ENCODE data around the gene ADISSP.

ADISSP gene

GRCh38 chr20:3787324-3788014, 19.9 kb upstream of the ADISSP start:
- Mint-ChIP-seq H3K4me1 (peaks cover 49% of the 10 kb centered on the region), H3K9me3 (no peaks in the 10 kb centered on the region), H3K4me3 (peak overlapping the region; percentile 44 to 69), H3K27ac (no peak overlapping the region), H3K27me3 (no peaks in the 10 kb centered on the region)
- ATAC-seq, result no peak
- no peak for DNase-seq

DNA sequence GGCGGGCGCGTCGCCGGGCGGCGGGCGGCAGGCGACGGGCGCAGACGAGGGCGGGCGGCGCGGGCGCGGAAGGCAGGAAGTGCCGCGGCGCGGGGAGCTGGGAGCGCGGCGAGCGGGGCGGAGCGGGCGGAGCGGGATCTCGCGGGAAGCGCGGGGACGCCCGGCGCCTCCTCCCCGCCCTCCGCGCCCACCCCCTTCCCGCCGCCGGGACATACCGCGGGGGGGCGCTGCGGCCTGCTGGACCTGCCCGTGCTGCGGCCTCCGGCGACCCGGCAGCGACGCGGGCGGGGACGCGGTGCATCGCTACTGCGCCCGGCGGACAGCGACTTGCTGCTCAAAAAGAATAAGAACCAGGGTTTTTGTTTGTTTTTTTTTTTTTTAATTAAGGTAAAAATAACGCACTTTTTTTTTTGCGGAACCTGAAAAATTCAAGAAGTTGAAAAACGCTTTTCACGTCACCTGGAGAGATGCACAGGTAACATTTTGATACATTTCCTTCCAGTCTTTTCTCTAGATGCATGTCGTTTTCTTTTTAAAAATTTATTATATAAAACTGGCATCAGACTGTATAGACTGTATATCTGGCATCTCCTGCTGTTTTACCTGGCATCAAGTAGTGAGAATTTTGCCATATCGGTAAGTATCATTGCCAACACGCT, 19.2 kb upstream of the ADISSP start, which contains the start of gene CENPB:
TSS of gene CENPB (minus strand) at position 76 of the 659 bp plus-strand sequence. CDS start 257 bp downstream, outside the sequence.
- peaks cover 56% of the 10 kb centered on the region for H3K4me1 Mint-ChIP-seq
- peak within 1 kb of the TSS; percentile 78 to 83 for H3K4me3 Mint-ChIP-seq
- ATAC-seq (peak; percentile 91), DNase-seq (peak; percentile 92 to 94)
- H3K27me3 Mint-ChIP-seq, result no peaks in the 10 kb centered on the region
- no peaks in the 10 kb centered on the region for H3K9me3 Mint-ChIP-seq
- H3K27ac Mint-ChIP-seq, result peak within 1 kb of the TSS; percentile 54 to 55

DNA sequence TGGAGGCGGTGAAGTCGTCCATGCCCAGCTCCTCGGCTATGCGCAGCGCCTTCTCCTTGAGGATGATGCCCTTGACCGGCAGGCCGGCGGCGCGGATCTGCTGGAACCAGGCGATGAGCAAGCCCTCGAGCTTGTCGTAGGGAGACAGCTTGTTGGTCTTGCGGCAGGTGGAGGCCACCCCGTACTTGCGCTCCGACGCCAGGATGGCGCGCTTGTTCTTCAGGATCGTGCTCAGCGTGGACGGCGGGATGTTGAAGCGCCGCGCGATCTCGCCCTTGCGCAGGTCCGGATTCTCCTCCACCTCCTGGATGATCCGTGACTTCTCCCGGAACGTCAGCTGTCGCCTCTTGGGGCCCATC, 18.6 kb upstream of the ADISSP start:
- H3K27me3 Mint-ChIP-seq, result no peaks in the 10 kb centered on the region
- H3K27ac Mint-ChIP-seq, result peak overlapping the region in 1 of 2 donors; percentile 54
- DNase-seq (peak in 1 of 2 donors; percentile 54), ATAC-seq (peak; percentile 54)
- peak overlapping the region; percentile 78 to 83 for H3K4me3 Mint-ChIP-seq
- no peaks in the 10 kb centered on the region for H3K9me3 Mint-ChIP-seq
- peaks cover 63% of the 10 kb centered on the region for H3K4me1 Mint-ChIP-seq

DNA sequence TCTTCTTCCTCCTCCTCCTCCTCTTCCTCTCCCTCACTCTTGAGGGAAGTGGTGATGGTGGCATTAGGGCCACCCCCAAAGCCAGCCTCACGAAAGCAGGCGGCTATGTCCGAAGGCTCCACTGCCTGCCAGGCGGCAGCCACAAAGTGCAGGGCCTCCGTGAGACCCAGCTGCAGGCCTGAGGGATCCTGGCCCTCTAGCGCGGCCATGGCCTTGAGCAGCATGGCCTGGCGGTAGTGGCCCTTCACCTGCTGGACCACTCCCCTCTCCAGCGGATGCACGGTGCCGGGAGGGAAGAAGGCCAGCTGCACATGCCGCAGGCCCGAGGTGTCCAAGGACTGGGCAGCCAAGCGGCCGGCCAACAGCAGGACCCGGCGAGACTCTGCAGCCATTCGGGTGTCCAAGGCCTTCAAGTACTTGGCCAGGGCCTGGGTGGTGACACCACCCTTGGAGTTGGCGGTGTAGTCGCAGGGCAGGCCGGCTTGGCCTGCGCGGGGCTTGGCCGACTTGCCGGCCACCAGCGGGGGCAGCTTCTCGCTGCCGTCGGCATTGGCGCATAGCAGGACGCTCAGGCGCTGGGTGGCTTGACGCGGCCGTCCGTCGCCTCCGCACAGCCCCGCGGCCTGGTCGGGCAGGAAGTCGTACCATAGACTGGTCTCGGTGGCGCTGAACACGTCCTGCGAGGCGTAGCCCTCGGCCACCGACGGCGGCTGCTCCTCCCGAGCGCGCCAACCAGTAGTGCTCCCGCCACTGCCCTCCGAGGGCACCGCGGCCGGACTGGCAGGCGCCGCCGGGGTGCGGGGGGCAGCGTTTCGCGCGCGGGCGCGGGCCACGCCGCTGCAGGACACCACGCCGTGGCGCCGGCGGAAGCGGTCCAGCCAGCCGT, 17.9 kb upstream of the ADISSP start:
- Mint-ChIP-seq H3K4me1 (peaks cover 69% of the 10 kb centered on the region), H3K4me3 (peak overlapping the region; percentile 63 to 76), H3K9me3 (no peaks in the 10 kb centered on the region), H3K27ac (peak overlapping the region in 1 of 2 donors; percentile 55), H3K27me3 (no peaks in the 10 kb centered on the region)
- ATAC-seq, result no peak
- no peak for DNase-seq

GRCh38 chr20:3784863-3785239, 17.3 kb upstream of the ADISSP start:
- Mint-ChIP-seq H3K27me3 (peaks cover 2% of the 10 kb centered on the region), H3K4me3 (peak overlapping the region; percentile 63 to 76), H3K27ac (peak overlapping the region in 1 of 2 donors; percentile 91), H3K9me3 (no peaks in the 10 kb centered on the region), H3K4me1 (peaks cover 71% of the 10 kb centered on the region)
- DNase-seq (no peak), ATAC-seq (no peak)

DNA sequence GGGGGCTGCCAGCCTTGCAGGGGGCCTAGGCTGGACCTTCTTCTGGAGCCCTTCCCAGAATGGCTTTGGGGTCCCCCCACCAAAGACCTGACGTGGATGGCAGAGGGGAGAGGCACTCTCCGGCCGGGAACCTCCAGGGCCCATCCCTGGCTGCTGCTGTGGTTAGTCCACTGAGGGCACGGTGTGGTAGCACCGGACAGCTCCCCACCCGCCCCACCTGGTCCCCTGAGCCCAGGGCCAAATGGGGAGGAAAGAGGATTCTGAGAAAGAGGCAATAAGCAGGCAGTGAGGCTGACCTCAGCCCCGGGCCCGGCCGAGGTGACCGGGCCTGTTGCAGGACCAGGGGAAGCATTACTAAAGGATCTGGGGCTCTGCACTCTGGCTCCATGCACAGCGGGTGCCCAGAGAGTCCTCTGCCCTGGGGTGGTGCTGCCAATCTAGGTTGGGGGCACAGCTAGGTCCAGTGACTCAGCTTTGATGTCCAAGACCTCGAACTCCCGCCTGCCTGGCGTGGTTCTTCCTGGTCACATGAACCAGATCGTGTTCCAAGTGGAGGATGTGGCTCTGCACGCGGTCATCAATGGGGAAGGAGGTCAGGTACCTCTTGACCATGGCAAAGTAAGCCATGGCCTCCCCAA, 16.8 kb upstream of the ADISSP start:
- ATAC-seq, result no peak
- peaks cover 72% of the 10 kb centered on the region for H3K4me1 Mint-ChIP-seq
- peak overlapping the region; percentile 8 to 91 for H3K27ac Mint-ChIP-seq
- H3K27me3 Mint-ChIP-seq, result peaks cover 7% of the 10 kb centered on the region
- DNase-seq, result no peak
- H3K4me3 Mint-ChIP-seq, result peak overlapping the region; percentile 63 to 76
- no peaks in the 10 kb centered on the region for H3K9me3 Mint-ChIP-seq

GRCh38 chr20:3783511-3784195, 16.1 kb upstream of the ADISSP start:
- no peak for ATAC-seq
- no peak overlapping the region for H3K27ac Mint-ChIP-seq
- no peaks in the 10 kb centered on the region for H3K9me3 Mint-ChIP-seq
- peaks cover 14% of the 10 kb centered on the region for H3K27me3 Mint-ChIP-seq
- peaks cover 72% of the 10 kb centered on the region for H3K4me1 Mint-ChIP-seq
- peak overlapping the region in 1 of 2 donors; percentile 47 for H3K4me3 Mint-ChIP-seq
- no peak for DNase-seq

GRCh38 chr20:3783068-3783489, 15.5 kb upstream of the ADISSP start:
- peaks cover 74% of the 10 kb centered on the region for H3K4me1 Mint-ChIP-seq

DNA sequence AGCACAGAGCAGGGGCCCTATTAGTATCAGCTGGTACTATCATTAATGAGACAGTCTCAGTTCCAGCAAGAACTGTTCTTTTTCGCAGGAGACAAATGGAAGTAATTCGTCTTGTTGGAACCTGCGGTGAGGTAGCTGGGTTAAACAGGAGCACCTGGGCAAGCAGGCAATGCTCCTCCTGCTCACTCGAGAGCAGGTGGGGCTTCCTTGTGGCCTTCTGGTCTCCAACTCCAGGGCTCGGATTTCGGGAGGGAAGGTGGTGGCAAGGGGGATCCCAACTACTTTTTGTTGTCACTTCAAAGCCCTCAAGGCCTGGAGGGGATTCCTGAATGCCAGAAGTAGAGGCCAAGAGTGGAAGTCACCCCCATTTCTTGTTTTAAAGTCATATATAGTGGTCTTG, 15.0 kb upstream of the ADISSP start:
- Mint-ChIP-seq H3K4me3 (no peak overlapping the region), H3K27ac (no peak overlapping the region), H3K4me1 (peaks cover 71% of the 10 kb centered on the region), H3K27me3 (peaks cover 19% of the 10 kb centered on the region), H3K9me3 (no peaks in the 10 kb centered on the region)
- ATAC-seq, result no peak
- DNase-seq, result no peak

More at GRCh38 chr20:3783068-3783489, 15.5 kb upstream of the ADISSP start:
- no peak for DNase-seq
- Mint-ChIP-seq H3K27me3 (peaks cover 19% of the 10 kb centered on the region), H3K27ac (no peak overlapping the region), H3K4me3 (no peak overlapping the region), H3K9me3 (no peaks in the 10 kb centered on the region)
- no peak for ATAC-seq

DNA sequence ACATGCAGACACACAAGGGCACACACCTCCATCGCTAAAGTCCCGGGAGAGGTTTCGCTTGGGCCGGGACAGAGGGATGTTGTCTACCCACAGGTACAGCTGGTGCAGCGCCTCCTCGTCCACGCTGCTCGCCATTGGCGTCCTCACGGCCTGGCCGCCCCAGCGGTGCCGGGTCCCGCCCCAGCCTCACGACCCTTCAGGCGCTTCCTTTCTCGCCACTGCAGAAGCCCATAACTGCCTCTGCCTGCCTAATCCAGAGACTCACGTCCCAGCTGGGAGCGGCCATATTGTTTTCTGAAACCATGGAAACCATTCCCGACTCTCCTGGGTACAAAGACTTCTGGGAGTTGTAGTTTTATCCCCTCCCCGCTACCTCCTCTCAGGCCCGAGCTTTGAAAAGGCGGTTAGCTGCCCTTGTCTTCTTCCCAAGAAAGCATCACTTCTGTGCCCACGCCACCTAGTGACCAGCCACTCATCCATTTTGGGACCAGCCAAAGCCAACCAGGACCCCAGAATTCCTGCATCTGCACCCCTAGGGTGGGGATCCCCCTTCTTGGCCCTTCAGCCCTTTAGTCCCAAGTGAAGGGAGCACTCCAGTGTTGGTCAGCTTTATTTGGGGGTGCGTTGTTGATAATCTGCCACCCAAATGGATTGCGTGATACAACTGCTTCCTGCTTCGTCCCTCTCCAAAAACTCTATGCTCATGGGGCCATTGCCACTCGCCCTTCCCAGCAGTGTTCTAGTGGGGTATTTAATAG, 13.8 kb upstream of the ADISSP start, which contains the start of gene SPEF1:
TSS of gene SPEF1 (minus strand) at position 296 of the 758 bp plus-strand sequence. CDS start at position 135, 161 bp downstream.
- H3K4me3 Mint-ChIP-seq, result peak within 1 kb of the TSS; percentile 58 to 74
- H3K4me1 Mint-ChIP-seq, result peaks cover 77% of the 10 kb centered on the region
- ATAC-seq, result peak; percentile 43
- H3K27me3 Mint-ChIP-seq, result peaks cover 19% of the 10 kb centered on the region
- H3K9me3 Mint-ChIP-seq, result no peaks in the 10 kb centered on the region
- peak in 1 of 2 donors; percentile 42 for DNase-seq
- H3K27ac Mint-ChIP-seq, result peak within 1 kb of the TSS; percentile 44 to 64

DNA sequence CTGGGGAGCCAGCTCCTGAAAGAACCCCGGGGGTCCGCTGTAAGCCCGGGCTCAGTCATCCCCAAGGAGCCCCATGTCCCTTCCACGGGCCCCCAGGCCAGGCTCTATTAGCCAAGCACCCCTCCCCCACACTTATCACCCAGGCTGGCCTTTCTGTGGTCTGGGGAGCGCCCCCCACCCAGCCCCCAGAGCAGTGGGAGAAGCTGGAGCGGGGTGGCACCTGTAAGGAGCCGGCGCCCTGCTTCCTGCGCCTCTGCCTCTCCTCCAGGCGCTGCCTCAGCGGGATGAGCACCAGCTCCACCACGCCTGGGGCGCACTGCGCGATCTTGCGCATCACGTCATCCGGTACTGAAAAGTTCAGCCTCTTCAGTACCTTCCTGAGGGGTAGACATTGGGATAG, 11.4 kb upstream of the ADISSP start:
- H3K27me3 Mint-ChIP-seq, result peaks cover 19% of the 10 kb centered on the region
- H3K4me3 Mint-ChIP-seq, result peak overlapping the region; percentile 87 to 88
- H3K4me1 Mint-ChIP-seq, result peaks cover 63% of the 10 kb centered on the region
- DNase-seq, result no peak
- H3K9me3 Mint-ChIP-seq, result no peaks in the 10 kb centered on the region
- H3K27ac Mint-ChIP-seq, result no peak overlapping the region
- ATAC-seq, result no peak

- Mint-ChIP-seq H3K27ac (peak overlapping the region in 1 of 2 donors; percentile 70), H3K27me3 (peaks cover 19% of the 10 kb centered on the region), H3K9me3 (no peaks in the 10 kb centered on the region), H3K4me1 (peaks cover 53% of the 10 kb centered on the region), H3K4me3 (peak overlapping the region; percentile 87 to 88)
- DNase-seq (peak in 1 of 2 donors; percentile 54), ATAC-seq (peak; percentile 77)
Observed at GRCh38 chr20:3777716-3778629, 10.4 kb upstream of the ADISSP start.

DNA sequence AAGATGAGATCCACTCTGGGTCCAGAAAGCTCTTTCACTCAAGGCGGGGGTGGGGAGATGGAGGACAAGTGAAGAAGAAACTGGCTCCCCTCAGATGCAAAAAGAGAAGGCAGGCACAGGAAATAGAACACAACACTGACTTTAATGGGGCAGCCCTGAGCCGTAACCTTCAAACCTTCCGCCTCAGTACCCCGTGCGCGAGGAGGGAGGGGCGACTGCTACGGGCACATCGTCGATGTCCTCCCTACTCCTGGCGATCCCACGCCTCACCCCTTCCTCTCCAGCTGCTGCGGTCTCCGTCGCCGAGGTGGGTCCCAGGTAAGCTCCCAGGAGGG, 9.8 kb upstream of the ADISSP start:
- DNase-seq (peak in 1 of 2 donors; percentile 25), ATAC-seq (peak; percentile 65)
- peaks cover 46% of the 10 kb centered on the region for H3K4me1 Mint-ChIP-seq
- no peaks in the 10 kb centered on the region for H3K9me3 Mint-ChIP-seq
- peak overlapping the region in 1 of 2 donors; percentile 70 for H3K27ac Mint-ChIP-seq
- H3K4me3 Mint-ChIP-seq, result peak overlapping the region; percentile 87 to 88
- peaks cover 19% of the 10 kb centered on the region for H3K27me3 Mint-ChIP-seq

Data from stimulated activated naive CD8-positive, alpha-beta T cell treated with anti-CD3 and anti-CD28 coated beads, Interleukin-15, amount 100 ng/mL, for 72 hours (primary cell).